Coronary artery (tissue), 2 donors: ENCODE measurements around the gene IL17RD.
"Not testable (repeated sequence)": the region's sequence is repeated elsewhere in the genome, so short reads cannot be mapped to it uniquely, and the experiment has no call there.

Experiments
- DNase-seq: peaks from one replicate; pipeline ENCODE4 v3.0.0-alpha.2; 2017; ENCODE audit warnings: low spot score
- H3K27ac ChIP-seq, 2 donors: fragments of 200-600 bp; sonication (generic); one replicate each; pipeline ENCODE4 v1.5.1; 2016 to 2019
- H3K4me3 ChIP-seq: fragments of 200-600 bp; sonication (generic); 2 replicates; pipeline ENCODE4 v1.5.1; 2016; ENCODE audit warnings: mild to moderate bottlenecking, moderate library complexity
- TF ChIP-seq, protein P1 (sequence below): fragments of 200-600 bp; sonication (generic); IDR thresholded peaks from one replicate; pipeline ENCODE4 v1.5.1; 2019; ENCODE audit warnings: antibody characterized with exemption

IL17RD gene

DNA sequence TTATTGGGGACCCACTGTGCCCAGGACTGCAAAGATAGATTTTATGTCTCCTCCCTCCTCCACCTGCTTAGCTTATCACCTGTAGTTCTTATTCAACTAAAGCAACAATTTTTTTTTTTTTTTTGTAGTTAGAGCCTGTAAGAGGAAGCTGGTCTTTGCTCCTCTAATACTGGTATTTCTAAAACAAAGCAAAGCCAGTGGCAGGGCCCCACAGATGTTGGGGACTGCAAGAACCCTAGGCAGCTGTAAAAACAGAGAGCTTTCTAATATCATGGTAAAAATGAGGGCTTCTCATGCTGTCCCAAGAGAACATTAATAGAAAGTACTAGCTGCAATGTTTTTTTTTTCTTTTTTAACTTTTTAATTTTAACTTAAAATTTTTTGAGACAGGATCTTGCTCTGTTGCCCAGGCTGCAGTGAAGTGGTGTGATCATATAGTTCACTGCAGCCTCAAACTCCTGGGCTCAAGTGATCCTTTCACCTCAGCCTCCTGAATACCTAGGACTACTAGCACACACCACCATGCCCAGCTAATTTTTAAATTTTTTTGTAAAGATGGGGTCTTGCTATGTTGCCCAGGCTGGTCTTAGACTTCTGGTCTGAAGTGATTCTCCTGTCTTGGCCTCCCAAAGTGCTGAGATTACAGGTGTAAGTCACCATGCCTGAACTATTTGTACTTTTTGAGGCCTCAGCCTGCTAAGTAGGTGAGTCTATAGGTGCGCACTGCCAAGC, 77.6 kb downstream of the IL17RD start:
- Histone ChIP-seq H3K27ac (no peak overlapping the region), H3K4me3 (no peak overlapping the region)
- DNase-seq: no peak
- TF ChIP-seq, protein P1, sequence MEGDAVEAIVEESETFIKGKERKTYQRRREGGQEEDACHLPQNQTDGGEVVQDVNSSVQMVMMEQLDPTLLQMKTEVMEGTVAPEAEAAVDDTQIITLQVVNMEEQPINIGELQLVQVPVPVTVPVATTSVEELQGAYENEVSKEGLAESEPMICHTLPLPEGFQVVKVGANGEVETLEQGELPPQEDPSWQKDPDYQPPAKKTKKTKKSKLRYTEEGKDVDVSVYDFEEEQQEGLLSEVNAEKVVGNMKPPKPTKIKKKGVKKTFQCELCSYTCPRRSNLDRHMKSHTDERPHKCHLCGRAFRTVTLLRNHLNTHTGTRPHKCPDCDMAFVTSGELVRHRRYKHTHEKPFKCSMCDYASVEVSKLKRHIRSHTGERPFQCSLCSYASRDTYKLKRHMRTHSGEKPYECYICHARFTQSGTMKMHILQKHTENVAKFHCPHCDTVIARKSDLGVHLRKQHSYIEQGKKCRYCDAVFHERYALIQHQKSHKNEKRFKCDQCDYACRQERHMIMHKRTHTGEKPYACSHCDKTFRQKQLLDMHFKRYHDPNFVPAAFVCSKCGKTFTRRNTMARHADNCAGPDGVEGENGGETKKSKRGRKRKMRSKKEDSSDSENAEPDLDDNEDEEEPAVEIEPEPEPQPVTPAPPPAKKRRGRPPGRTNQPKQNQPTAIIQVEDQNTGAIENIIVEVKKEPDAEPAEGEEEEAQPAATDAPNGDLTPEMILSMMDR: no peak

DNA sequence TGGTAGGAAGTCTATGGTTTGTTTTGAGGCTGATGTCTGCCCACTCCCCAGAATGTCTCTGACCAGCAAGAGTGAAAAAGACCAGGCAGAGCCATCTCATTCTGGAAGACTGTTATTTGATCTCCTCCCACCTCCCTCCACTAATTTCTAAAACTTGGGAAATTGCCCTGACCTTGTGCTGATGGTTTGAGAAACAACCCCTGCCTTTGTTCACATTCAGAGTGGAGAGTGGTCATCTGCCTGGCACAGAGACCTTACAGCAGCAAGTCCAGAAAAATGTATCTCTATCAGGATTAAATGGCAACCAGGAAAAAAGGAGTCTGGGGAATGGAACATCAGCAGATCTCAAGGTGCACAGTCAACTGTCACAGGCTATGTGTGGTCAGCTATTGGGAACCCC, 79.0 kb downstream of the IL17RD start:
- H3K4me3 ChIP-seq: no peak overlapping the region
- no peak for DNase-seq
- no peak overlapping the region for H3K27ac ChIP-seq
- TF ChIP-seq, protein P1: no peak

DNA sequence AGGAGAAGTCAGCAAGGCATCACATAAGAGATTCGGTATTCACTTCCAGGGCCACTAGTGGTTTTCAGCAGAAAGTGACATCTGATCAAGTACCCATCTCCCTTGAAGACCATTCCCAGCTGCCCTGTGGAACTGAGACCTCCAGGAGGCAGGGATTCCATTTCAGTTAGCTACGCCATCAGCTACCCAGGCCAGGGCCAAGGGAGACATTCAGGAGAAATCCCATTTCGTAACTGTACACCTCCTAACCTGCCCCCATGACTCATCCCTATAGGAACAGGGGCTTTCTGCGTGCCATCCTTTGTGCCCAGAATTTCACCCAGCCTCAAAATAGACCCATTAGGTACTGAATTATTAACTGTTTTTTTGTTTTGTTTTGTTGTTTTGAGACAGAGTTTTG, 79.9 kb downstream of the IL17RD start:
- DNase-seq: no peak

DNA sequence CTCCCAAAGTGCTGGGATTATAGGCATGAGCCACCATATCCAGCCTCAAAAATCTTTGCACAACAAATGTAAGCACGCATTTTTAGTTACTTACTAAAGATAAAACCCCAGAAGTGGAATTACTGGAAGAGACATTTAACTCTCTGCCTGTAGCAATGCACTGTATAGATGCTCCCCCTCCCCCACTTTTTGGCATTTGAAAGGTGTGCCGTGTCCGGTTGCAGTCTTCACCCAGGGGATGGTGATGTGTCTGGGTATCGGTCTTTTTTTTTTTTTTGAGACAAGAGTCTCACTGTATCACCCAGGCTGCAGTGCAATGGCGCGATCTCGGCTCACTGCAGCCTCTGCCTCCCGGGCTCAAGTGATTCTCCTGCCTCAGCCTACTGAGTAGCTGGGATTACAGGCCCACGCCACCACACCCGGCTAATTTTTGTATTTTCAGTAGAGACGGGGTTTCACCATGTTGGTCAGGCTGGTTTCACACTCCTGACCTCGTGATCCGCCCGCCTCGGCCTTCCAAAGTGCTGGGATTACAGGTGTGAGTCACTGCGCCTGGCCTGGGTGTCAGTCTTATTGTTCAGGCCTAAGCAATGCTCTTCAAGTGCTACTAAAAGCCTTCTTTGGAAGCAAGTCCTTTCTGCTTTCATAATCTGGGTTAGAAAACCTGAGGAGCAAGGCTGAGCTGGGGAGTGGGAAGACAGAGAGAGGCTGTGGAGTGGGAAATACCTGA, 81.7 kb downstream of the IL17RD start:
- H3K4me3 ChIP-seq, DNase-seq, H3K27ac ChIP-seq: not testable (repeated sequence)

More for the DNA sequence above, 79.9 kb downstream of the IL17RD start:
- Histone ChIP-seq H3K27ac (no peak overlapping the region), H3K4me3 (no peak overlapping the region)
- TF ChIP-seq, protein P1: no peak

DNA sequence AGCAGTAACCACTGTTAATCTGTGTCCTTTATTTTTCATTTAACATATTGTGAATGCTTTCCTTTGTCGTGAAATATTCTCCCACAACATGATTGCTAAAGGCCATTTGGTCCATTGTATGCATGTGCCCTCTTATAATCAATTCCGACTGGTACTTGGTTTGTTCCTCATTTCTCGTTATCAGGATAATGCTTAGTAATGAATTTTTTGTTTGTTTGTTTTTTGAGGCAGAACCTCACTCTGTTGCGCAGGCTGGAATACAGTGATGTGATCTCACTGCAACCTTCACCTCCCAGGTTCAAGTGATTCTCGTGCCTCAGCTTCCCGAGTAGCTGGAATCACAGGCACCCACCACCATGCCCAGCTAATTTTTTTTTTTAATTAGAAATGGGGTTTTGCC, 82.7 kb downstream of the IL17RD start:
- no peak for DNase-seq
- H3K27ac ChIP-seq: no peak overlapping the region

DNA sequence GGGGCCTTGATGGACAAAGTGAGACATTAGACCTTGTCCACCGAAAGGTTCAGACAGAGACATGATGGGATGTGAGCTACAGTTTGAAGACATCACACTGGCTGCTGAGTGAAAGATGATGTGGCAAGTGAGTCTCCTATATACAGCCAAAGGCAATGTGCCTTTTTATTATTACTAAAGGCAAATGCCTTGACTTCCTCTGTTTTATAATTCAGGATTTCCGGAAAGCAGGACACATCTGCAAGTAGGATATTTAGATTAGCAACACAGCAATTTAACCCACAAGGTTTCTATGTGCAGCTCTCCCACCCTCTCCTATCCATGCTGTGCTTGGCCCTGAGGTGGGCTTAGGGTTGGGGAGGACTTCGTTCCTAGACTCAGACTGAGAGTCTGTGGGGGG, 84.0 kb downstream of the IL17RD start:
- DNase-seq: no peak
- H3K27ac ChIP-seq: no peak overlapping the region
- no peak overlapping the region for H3K4me3 ChIP-seq
- TF ChIP-seq, protein P1: no peak

More for the DNA sequence above, 82.7 kb downstream of the IL17RD start:
- no peak overlapping the region for H3K4me3 ChIP-seq
- TF ChIP-seq, protein P1: no peak

DNA sequence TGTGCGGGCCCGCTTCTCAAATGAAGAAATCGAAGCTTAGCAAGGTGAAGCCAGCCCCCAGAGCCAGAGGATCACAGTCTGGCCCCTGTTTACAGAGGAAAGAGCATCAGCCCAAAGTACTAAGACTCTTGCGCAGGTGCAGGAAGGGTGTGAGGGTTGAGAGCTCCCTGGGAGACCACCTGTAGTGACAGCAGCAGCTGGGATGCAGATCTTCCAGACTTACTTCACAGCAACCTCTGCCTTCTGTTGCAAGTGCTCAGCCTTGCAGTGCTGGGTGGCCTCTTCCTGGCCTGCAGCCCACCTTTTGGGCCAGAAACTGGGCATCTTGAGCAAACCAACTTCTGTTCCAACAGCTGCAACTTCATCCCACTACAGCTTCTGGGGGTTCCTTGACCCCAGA, 85.0 kb downstream of the IL17RD start:
- Histone ChIP-seq H3K27ac (no peak overlapping the region), H3K4me3 (no peak overlapping the region)
- DNase-seq: no peak
- TF ChIP-seq, protein P1: no peak
